Measurements from ENCODE around the gene CCDC93. TPM values are rescaled to one million over a fixed set of nuclear protein-coding genes. Genes with fewer than 3 reads are reported as not detected.

The CCDC93 gene
- polyA plus RNA-seq, 2 of the 4 experiments (the other 2 are of a cell fraction), result 14.4 to 17.8 TPM

- WGBS (ENCODE audit: missing lambda C conversion rate), result 11% methylated on average over 2 of the region's 2 CpGs
- Histone ChIP-seq H3K9me3 (no peaks in the 10 kb centered on the region), H3K4me2 (no peak overlapping the region), H3K4me3 (no peak overlapping the region), H3K4me1 (no peaks in the 10 kb centered on the region), H3K27ac (no peak overlapping the region)
- DNase-seq (ENCODE audit: low read depth in 1 of 2, low spot score in 1 of 2) (no peak), FAIRE-seq (no peak), ATAC-seq (no peak)
- TF ChIP-seq RFX5 (IDR thresholded peaks at IDR 0.05) (no peak), MYC (IDR thresholded peaks at IDR 0.05; ENCODE audit: borderline replicate concordance, low read length) (no peak), ESRRA (IDR thresholded peaks at IDR 0.05; ENCODE audit: borderline replicate concordance, low read length) (no peak), NPAS2 (CRISPR knock-in tag; IDR thresholded peaks at IDR 0.05; ENCODE audit: borderline replicate concordance) (no peak), NR3C1 (IDR thresholded peaks at IDR 0.05) (no peak), ATOH8 (CRISPR knock-in tag; IDR thresholded peaks at IDR 0.05; ENCODE audit: low read depth) (no peak), RCOR1 (IDR thresholded peaks at IDR 0.05; ENCODE audit: low read depth, low read length) (no peak), POLR2A (IDR thresholded peaks at IDR 0.05; ENCODE audit: low read length) (no peak), JUNB (IDR thresholded peaks at IDR 0.05) (no peak), HOXB5 (CRISPR knock-in tag; IDR thresholded peaks at IDR 0.05) (no peak), CHD2 (IDR thresholded peaks at IDR 0.05; ENCODE audit: low read length, partially characterized antibody) (no peak), HEYL (CRISPR knock-in tag; IDR thresholded peaks at IDR 0.05) (no peak), ZNF302 (CRISPR knock-in tag; IDR thresholded peaks at IDR 0.05) (no peak)
- TF ChIP-seq, protein P1, sequence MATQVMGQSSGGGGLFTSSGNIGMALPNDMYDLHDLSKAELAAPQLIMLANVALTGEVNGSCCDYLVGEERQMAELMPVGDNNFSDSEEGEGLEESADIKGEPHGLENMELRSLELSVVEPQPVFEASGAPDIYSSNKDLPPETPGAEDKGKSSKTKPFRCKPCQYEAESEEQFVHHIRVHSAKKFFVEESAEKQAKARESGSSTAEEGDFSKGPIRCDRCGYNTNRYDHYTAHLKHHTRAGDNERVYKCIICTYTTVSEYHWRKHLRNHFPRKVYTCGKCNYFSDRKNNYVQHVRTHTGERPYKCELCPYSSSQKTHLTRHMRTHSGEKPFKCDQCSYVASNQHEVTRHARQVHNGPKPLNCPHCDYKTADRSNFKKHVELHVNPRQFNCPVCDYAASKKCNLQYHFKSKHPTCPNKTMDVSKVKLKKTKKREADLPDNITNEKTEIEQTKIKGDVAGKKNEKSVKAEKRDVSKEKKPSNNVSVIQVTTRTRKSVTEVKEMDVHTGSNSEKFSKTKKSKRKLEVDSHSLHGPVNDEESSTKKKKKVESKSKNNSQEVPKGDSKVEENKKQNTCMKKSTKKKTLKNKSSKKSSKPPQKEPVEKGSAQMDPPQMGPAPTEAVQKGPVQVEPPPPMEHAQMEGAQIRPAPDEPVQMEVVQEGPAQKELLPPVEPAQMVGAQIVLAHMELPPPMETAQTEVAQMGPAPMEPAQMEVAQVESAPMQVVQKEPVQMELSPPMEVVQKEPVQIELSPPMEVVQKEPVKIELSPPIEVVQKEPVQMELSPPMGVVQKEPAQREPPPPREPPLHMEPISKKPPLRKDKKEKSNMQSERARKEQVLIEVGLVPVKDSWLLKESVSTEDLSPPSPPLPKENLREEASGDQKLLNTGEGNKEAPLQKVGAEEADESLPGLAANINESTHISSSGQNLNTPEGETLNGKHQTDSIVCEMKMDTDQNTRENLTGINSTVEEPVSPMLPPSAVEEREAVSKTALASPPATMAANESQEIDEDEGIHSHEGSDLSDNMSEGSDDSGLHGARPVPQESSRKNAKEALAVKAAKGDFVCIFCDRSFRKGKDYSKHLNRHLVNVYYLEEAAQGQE (IDR thresholded peaks at IDR 0.05), result no peak
- TF ChIP-seq, protein P2, sequence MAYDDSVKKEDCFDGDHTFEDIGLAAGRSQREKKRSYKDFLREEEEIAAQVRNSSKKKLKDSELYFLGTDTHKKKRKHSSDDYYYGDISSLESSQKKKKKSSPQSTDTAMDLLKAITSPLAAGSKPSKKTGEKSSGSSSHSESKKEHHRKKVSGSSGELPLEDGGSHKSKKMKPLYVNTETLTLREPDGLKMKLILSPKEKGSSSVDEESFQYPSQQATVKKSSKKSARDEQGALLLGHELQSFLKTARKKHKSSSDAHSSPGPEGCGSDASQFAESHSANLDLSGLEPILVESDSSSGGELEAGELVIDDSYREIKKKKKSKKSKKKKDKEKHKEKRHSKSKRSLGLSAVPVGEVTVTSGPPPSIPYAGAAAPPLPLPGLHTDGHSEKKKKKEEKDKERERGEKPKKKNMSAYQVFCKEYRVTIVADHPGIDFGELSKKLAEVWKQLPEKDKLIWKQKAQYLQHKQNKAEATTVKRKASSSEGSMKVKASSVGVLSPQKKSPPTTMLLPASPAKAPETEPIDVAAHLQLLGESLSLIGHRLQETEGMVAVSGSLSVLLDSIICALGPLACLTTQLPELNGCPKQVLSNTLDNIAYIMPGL (CRISPR knock-in tag; IDR thresholded peaks at IDR 0.05; ENCODE audit: borderline replicate concordance), result no peak
- ChIA-PET POLR2A (no interaction called here), CTCF (interaction anchor here (2.7 kb wide), 1 partner anchor 8 kb away, joined by 7 read pairs; no protein-coding TSS in a partner anchor)
Observed at GRCh38 chr2:117885308-117885707, 128.6 kb downstream of the CCDC93 start.

DNA sequence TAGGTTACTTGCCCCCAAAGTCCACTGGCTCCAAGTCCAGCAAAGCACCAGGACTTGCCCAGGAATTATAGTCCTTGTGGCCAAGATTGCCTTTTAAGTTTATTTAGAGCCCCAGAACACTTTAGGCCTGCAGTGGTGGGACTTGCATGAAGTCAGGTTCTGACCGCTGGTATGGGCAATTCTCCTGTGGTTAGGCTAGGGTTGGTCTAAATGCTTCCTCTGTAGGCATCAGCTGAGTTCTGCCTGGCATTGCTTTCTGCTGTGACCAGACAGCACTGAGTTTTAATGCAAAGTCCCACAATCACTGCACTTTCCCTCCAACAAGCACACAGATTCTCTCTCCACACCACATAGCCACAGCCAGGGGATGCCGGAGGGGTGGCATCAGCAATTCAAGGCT, 134.9 kb downstream of the CCDC93 start:
- FAIRE-seq (no peak), ATAC-seq (no peak), DNase-seq (ENCODE audit: low read depth in 1 of 2, low spot score in 1 of 2) (no peak)
- Histone ChIP-seq H3K9me3 (no peaks in the 10 kb centered on the region), H3K4me2 (no peak overlapping the region), H3K4me1 (no peaks in the 10 kb centered on the region), H3K27ac (no peak overlapping the region), H3K4me3 (no peak overlapping the region)
- ChIA-PET CTCF (no interaction called here), POLR2A (no interaction called here)
- 31% methylated on average over 2 of the region's 2 CpGs for WGBS (ENCODE audit: missing lambda C conversion rate)
- TF ChIP-seq MAX (IDR thresholded peaks at IDR 0.05) (no peak), HEYL (CRISPR knock-in tag; IDR thresholded peaks at IDR 0.05) (no peak), CBX2 (IDR thresholded peaks at IDR 0.05; ENCODE audit: borderline replicate concordance, low read depth) (no peak), JUN (IDR thresholded peaks at IDR 0.05) (no peak), SMC3 (IDR thresholded peaks at IDR 0.05) (no peak), E2F6 (IDR thresholded peaks at IDR 0.05; ENCODE audit: borderline replicate concordance, low read depth) (no peak), MAZ (IDR thresholded peaks at IDR 0.05; ENCODE audit: borderline replicate concordance, low read depth, low read length) (no peak), HOXB5 (CRISPR knock-in tag; IDR thresholded peaks at IDR 0.05) (no peak), EHF (CRISPR knock-in tag; IDR thresholded peaks at IDR 0.05) (no peak), PHF8 (IDR thresholded peaks at IDR 0.05; ENCODE audit: borderline replicate concordance, low read depth) (no peak), CEBPB (IDR thresholded peaks at IDR 0.05) (no peak), EP300 (IDR thresholded peaks at IDR 0.05) (no peak), FOXS1 (CRISPR knock-in tag; IDR thresholded peaks at IDR 0.05) (no peak)
- TF ChIP-seq, protein P3, sequence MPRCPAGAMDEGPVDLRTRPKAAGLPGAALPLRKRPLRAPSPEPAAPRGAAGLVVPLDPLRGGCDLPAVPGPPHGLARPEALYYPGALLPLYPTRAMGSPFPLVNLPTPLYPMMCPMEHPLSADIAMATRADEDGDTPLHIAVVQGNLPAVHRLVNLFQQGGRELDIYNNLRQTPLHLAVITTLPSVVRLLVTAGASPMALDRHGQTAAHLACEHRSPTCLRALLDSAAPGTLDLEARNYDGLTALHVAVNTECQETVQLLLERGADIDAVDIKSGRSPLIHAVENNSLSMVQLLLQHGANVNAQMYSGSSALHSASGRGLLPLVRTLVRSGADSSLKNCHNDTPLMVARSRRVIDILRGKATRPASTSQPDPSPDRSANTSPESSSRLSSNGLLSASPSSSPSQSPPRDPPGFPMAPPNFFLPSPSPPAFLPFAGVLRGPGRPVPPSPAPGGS (IDR thresholded peaks at IDR 0.05), result no peak
- TF ChIP-seq, protein P4, sequence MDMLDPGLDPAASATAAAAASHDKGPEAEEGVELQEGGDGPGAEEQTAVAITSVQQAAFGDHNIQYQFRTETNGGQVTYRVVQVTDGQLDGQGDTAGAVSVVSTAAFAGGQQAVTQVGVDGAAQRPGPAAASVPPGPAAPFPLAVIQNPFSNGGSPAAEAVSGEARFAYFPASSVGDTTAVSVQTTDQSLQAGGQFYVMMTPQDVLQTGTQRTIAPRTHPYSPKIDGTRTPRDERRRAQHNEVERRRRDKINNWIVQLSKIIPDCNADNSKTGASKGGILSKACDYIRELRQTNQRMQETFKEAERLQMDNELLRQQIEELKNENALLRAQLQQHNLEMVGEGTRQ (IDR thresholded peaks at IDR 0.05), result no peak
